Measurements from ENCODE around the gene OR52E6.

GRCh38 chr11:5857590-5857989, 15.9 kb upstream of the OR52E6 start, which contains the start of gene OR52E8:
- TF ChIP-seq POLR2AphosphoS5 (IDR thresholded peaks at IDR 0.05; ENCODE audit: low read depth, low read length) (no peak), TAF1 (IDR thresholded peaks at IDR 0.05; ENCODE audit: low read depth, low read length) (no peak), POLR2A (IDR thresholded peaks at IDR 0.05; ENCODE audit: low read depth, low read length) (no peak), SPI1 (IDR thresholded peaks at IDR 0.05; ENCODE audit: low read depth, low read length) (no peak)
